ENCODE measurements around the gene PTRHD1. TPM values are rescaled to one million over a fixed set of nuclear protein-coding genes. Genes with fewer than 3 reads are reported as not detected.

Gene PTRHD1
- total RNA-seq, 1 donor from 2014 or later: 36.0 TPM

- H3K4me3 Mint-ChIP-seq (ENCODE audit: unreplicated experiment): no peak overlapping the region
- DNase-seq (ENCODE audit: low spot score): no peak
These were observed 50.5 kb downstream of the PTRHD1 start for GRCh38 chr2:24742730-24743129.

GRCh38 chr2:24740142-24740541 is 53.0 kb downstream of the PTRHD1 start:
- Mint-ChIP-seq H3K9me3 (ENCODE audit: unreplicated experiment) (no peaks in the 10 kb centered on the region), H3K4me3 (ENCODE audit: unreplicated experiment) (no peak overlapping the region), H3K36me3 (ENCODE audit: low read depth, unreplicated experiment) (peaks cover 14% of the 10 kb centered on the region), H3K27ac (ENCODE audit: unreplicated experiment) (no peak overlapping the region), H3K4me1 (ENCODE audit: unreplicated experiment) (no peaks in the 10 kb centered on the region), H3K27me3 (ENCODE audit: unreplicated experiment) (no peaks in the 10 kb centered on the region)
- no peak for TF ChIP-seq CTCF (IDR thresholded peaks at IDR 0.05; ENCODE audit: unreplicated experiment)
- DNase-seq (ENCODE audit: low spot score): no peak

More at GRCh38 chr2:24742730-24743129, 50.5 kb downstream of the PTRHD1 start:
- no peak for TF ChIP-seq CTCF (IDR thresholded peaks at IDR 0.05; ENCODE audit: unreplicated experiment)
- Mint-ChIP-seq H3K36me3 (ENCODE audit: low read depth, unreplicated experiment) (peaks cover 14% of the 10 kb centered on the region), H3K9me3 (ENCODE audit: unreplicated experiment) (no peaks in the 10 kb centered on the region), H3K27me3 (ENCODE audit: unreplicated experiment) (no peaks in the 10 kb centered on the region), H3K27ac (ENCODE audit: unreplicated experiment) (no peak overlapping the region), H3K4me1 (ENCODE audit: unreplicated experiment) (no peaks in the 10 kb centered on the region)

Other genes starting within 250 kb of the PTRHD1 start
- gene CENPO, start within 50 bp of the PTRHD1 start, total RNA-seq (ENCODE audit: unreplicated experiment): 18.7 TPM
- 88.0 TPM for gene ADCY3, start 126.8 kb upstream of the PTRHD1 start, total RNA-seq (ENCODE audit: unreplicated experiment)
- gene DNAJC27, start 178.6 kb upstream of the PTRHD1 start, total RNA-seq (ENCODE audit: unreplicated experiment): 3.5 TPM
- gene EFR3B, start 248.7 kb upstream of the PTRHD1 start, total RNA-seq (ENCODE audit: unreplicated experiment): 11.3 TPM

Data from endothelial cell (in vitro differentiated cells).